ENCODE measurements around the gene TRIM50. TPM values are rescaled to one million over a fixed set of nuclear protein-coding genes. Genes with fewer than 3 reads are reported as not detected.

The TRIM50 gene
- total and polyA plus RNA-seq, 2 of the 13 experiments (the other 11 are each of a cell fraction or from before 2014, with no cell fraction given) = 4.2 to 24.5 TPM

DNA sequence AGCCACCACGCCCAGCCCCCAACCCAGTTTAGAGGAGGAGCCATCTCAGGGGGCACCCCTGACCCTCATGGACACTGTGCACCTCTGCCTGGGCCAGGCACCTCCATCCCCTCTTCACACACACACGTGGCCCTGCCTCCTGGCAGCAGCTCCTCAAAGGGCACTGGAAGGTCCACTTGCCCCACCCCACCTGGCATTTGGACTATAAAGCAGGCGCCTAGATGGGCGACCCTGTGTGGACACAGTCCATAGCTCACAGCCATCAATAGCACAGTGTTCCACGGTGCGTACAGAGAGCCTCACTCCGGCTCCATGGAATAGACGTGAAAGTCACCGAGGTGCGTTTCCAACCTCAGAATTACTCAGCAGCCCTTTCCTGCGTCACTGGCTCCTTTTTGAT is 41.1 kb upstream of the TRIM50 start (continued):
- TF ChIP-seq, protein P1, sequence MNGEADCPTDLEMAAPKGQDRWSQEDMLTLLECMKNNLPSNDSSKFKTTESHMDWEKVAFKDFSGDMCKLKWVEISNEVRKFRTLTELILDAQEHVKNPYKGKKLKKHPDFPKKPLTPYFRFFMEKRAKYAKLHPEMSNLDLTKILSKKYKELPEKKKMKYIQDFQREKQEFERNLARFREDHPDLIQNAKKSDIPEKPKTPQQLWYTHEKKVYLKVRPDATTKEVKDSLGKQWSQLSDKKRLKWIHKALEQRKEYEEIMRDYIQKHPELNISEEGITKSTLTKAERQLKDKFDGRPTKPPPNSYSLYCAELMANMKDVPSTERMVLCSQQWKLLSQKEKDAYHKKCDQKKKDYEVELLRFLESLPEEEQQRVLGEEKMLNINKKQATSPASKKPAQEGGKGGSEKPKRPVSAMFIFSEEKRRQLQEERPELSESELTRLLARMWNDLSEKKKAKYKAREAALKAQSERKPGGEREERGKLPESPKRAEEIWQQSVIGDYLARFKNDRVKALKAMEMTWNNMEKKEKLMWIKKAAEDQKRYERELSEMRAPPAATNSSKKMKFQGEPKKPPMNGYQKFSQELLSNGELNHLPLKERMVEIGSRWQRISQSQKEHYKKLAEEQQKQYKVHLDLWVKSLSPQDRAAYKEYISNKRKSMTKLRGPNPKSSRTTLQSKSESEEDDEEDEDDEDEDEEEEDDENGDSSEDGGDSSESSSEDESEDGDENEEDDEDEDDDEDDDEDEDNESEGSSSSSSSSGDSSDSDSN (CRISPR knock-in tag; IDR thresholded peaks at IDR 0.05) = 0 out of 2 replicates have a peak, but pooled peaks have one; percentile 25
- no peak for TF ChIP-seq ZNF205 (CRISPR knock-in tag; IDR thresholded peaks at IDR 0.05)
- TF ChIP-seq, protein P2, sequence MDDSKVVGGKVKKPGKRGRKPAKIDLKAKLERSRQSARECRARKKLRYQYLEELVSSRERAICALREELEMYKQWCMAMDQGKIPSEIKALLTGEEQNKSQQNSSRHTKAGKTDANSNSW (CRISPR knock-in tag; IDR thresholded peaks at IDR 0.05; ENCODE audit: borderline replicate concordance) = no peak
- TF ChIP-seq, protein P3, sequence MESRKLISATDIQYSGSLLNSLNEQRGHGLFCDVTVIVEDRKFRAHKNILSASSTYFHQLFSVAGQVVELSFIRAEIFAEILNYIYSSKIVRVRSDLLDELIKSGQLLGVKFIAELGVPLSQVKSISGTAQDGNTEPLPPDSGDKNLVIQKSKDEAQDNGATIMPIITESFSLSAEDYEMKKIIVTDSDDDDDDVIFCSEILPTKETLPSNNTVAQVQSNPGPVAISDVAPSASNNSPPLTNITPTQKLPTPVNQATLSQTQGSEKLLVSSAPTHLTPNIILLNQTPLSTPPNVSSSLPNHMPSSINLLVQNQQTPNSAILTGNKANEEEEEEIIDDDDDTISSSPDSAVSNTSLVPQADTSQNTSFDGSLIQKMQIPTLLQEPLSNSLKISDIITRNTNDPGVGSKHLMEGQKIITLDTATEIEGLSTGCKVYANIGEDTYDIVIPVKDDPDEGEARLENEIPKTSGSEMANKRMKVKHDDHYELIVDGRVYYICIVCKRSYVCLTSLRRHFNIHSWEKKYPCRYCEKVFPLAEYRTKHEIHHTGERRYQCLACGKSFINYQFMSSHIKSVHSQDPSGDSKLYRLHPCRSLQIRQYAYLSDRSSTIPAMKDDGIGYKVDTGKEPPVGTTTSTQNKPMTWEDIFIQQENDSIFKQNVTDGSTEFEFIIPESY (CRISPR knock-in tag; IDR thresholded peaks at IDR 0.05) = no peak
- TF ChIP-seq ZSCAN20 (CRISPR knock-in tag; IDR thresholded peaks at IDR 0.05; ENCODE audit: borderline replicate concordance) = no peak
- TF ChIP-seq, protein P4, sequence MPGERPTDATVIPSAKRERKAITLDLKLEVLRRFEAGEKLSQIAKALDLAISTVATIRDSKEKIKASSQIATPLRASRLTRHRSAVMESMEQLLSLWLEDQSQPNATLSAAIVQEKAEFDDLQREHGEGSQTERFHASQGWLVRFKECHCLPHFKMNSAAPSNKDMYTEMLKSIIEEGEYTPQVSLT (CRISPR knock-in tag; IDR thresholded peaks at IDR 0.05; ENCODE audit: borderline replicate concordance, low read depth) = no peak
- no peak for TF ChIP-seq ZFP82 (CRISPR knock-in tag; IDR thresholded peaks at IDR 0.05; ENCODE audit: borderline replicate concordance)
- TF ChIP-seq, protein P5, sequence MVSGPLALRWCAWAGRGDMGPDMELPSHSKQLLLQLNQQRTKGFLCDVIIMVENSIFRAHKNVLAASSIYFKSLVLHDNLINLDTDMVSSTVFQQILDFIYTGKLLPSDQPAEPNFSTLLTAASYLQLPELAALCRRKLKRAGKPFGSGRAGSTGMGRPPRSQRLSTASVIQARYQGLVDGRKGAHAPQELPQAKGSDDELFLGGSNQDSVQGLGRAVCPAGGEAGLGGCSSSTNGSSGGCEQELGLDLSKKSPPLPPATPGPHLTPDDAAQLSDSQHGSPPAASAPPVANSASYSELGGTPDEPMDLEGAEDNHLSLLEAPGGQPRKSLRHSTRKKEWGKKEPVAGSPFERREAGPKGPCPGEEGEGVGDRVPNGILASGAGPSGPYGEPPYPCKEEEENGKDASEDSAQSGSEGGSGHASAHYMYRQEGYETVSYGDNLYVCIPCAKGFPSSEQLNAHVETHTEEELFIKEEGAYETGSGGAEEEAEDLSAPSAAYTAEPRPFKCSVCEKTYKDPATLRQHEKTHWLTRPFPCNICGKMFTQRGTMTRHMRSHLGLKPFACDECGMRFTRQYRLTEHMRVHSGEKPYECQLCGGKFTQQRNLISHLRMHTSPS (CRISPR knock-in tag; IDR thresholded peaks at IDR 0.05; ENCODE audit: low read depth) = peak; percentile 81; the same call in 1 of the 2 replicates
- TF ChIP-seq, protein P6, sequence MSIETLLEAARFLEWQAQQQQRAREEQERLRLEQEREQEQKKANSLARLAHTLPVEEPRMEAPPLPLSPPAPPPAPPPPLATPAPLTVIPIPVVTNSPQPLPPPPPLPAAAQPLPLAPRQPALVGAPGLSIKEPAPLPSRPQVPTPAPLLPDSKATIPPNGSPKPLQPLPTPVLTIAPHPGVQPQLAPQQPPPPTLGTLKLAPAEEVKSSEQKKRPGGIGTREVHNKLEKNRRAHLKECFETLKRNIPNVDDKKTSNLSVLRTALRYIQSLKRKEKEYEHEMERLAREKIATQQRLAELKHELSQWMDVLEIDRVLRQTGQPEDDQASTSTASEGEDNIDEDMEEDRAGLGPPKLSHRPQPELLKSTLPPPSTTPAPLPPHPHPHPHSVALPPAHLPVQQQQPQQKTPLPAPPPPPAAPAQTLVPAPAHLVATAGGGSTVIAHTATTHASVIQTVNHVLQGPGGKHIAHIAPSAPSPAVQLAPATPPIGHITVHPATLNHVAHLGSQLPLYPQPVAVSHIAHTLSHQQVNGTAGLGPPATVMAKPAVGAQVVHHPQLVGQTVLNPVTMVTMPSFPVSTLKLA (IDR thresholded peaks at IDR 0.05) = peak; percentile 14; the same call in 1 of the 2 replicates
- TF ChIP-seq, protein P7, sequence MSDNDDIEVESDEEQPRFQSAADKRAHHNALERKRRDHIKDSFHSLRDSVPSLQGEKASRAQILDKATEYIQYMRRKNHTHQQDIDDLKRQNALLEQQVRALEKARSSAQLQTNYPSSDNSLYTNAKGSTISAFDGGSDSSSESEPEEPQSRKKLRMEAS (IDR thresholded peaks at IDR 0.05) = peak; percentile 44
- no peak for TF ChIP-seq ZNF572 (CRISPR knock-in tag; IDR thresholded peaks at IDR 0.05)
- TF ChIP-seq, protein P8, sequence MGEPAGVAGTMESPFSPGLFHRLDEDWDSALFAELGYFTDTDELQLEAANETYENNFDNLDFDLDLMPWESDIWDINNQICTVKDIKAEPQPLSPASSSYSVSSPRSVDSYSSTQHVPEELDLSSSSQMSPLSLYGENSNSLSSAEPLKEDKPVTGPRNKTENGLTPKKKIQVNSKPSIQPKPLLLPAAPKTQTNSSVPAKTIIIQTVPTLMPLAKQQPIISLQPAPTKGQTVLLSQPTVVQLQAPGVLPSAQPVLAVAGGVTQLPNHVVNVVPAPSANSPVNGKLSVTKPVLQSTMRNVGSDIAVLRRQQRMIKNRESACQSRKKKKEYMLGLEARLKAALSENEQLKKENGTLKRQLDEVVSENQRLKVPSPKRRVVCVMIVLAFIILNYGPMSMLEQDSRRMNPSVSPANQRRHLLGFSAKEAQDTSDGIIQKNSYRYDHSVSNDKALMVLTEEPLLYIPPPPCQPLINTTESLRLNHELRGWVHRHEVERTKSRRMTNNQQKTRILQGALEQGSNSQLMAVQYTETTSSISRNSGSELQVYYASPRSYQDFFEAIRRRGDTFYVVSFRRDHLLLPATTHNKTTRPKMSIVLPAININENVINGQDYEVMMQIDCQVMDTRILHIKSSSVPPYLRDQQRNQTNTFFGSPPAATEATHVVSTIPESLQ (CRISPR knock-in tag; conservative IDR thresholded peaks at IDR 0.05) = no peak
- TF ChIP-seq ZNF17 (CRISPR knock-in tag; IDR thresholded peaks at IDR 0.05) = no peak
- TF ChIP-seq ZNF777 (CRISPR knock-in tag; IDR thresholded peaks at IDR 0.05) = peak; percentile 92
- peak; percentile 34; the same call in 1 of the 2 replicates for TF ChIP-seq HDAC2 (CRISPR knock-in tag; IDR thresholded peaks at IDR 0.05)
- TF ChIP-seq NFRKB (IDR thresholded peaks at IDR 0.05) = no peak
- no peak for TF ChIP-seq POGZ (CRISPR knock-in tag; IDR thresholded peaks at IDR 0.05)
- TF ChIP-seq RNF2 (conservative IDR thresholded peaks at IDR 0.05; ENCODE audit: low read depth) = no peak
